Peyer's patch (tissue), 4 donors: ENCODE results near the gene HPCAL1. TPM values are rescaled to one million over a fixed set of nuclear protein-coding genes. Genes with fewer than 3 reads are reported as not detected.
A peak's percentile ranks its signal among the peaks of the same experiment; 100 is the strongest.

Experiments
- DNase-seq, 3 donors: peaks; one replicate each; pipeline ENCODE4 v3.0.0-alpha.2; 2017 to 2019
- H3K27ac ChIP-seq, 4 donors: fragments of 200-600 bp; sonication (generic); one replicate each; pipeline ENCODE4 v1.5.1; 2016 to 2019
- H3K27me3 ChIP-seq, 2 donors: fragments of 200-600 bp; sonication (generic); one replicate each; pipeline ENCODE4 v1.5.1; 2019
- H3K36me3 ChIP-seq, 3 donors: fragments of 200-600 bp; sonication (generic); one replicate each; pipeline ENCODE4 v1.5.1; 2016 to 2019
- H3K4me1 ChIP-seq, 4 donors: fragments of 200-600 bp; sonication (generic); one replicate each; pipeline ENCODE4 v1.5.1; 2016 to 2019
- H3K4me3 ChIP-seq, 4 donors: fragments of 200-600 bp; sonication (generic); 1 replicate in 3 of 4; 2 replicates in 1 of 4; pipeline ENCODE4 v1.5.1; 2016 to 2019; ENCODE audit warnings: mild to moderate bottlenecking in 1 of 4
- H3K9me3 ChIP-seq, 4 donors: fragments of 200-600 bp; sonication (generic); one replicate each; pipeline ENCODE4 v1.5.1; 2016 to 2019; ENCODE audit warnings: mild to moderate bottlenecking in 1 of 4
- CTCF ChIP-seq, 6 experiments: fragments of 450-650 bp in 4 of 6; fragments of 200-600 bp in 2 of 6; sonication (generic) in 1 of 6; IDR thresholded peaks; one replicate each; pipeline ENCODE4 v1.5.1; 2017 to 2019; ENCODE audit warnings: antibody characterized with exemption in 6 of 6, mild to moderate bottlenecking in 3 of 6, moderate library complexity in 1 of 6
- POLR2A ChIP-seq, 2 donors: fragments of 450-650 bp; IDR thresholded peaks; one replicate each; pipeline ENCODE4 v1.5.1; 2017; ENCODE audit warnings: antibody characterized with exemption in 2 of 2, mild to moderate bottlenecking in 2 of 2, moderate library complexity in 2 of 2
- total RNA-seq, 4 donors: library from RNA; depleted of rRNA; stranded (reverse); fragments of >200 nt; gene quantifications; one replicate each; pipeline ENCODE4 v1.1.0, GENCODE V29; 2016

Gene HPCAL1
- total RNA-seq, 4 donors from 2014 or later: 123 to 270 (median 156) TPM

GRCh38 chr2:10322973-10323372 lies 20.3 kb downstream of the HPCAL1 start:
- no peak overlapping the region for H3K27ac ChIP-seq
- DNase-seq: peak in 1 of 3 donors; percentile 36
- no peak overlapping the region for H3K4me3 ChIP-seq
- H3K36me3 ChIP-seq: peaks cover 0 to 4% (median 0%) of the 10 kb centered on the region in 3 donors
- H3K9me3 ChIP-seq: no peaks in the 10 kb centered on the region
- no peaks in the 10 kb centered on the region for H3K27me3 ChIP-seq
- H3K4me1 ChIP-seq: peaks cover 2 to 28% (median 4%) of the 10 kb centered on the region in 4 donors
- TF ChIP-seq POLR2A (IDR thresholded peaks at IDR 0.05) (no peak), CTCF (IDR thresholded peaks at IDR 0.05) (no peak)

DNA sequence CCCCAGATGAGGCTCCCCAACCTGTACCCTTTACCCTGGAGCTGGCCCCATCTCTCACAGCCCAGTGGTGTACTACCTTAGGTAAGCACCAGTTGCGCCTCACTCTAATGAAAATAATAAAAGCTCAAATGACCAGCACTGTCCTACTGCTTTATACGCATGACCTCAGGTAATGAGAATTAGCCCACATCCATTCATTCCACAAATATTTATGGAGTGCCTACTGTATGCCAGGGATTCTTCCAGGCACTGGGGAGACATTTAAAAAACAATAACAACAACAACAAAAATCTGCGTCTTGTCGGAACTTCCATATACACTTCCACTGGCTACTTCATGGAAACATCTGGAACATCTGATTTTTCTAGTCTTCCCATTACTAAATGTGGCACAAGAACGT lies 20.8 kb downstream of the HPCAL1 start:
- Histone ChIP-seq H3K9me3 (no peaks in the 10 kb centered on the region), H3K27me3 (no peaks in the 10 kb centered on the region), H3K36me3 (peaks cover 0 to 4% (median 0%) of the 10 kb centered on the region in 3 donors), H3K4me1 (peaks cover 2 to 34% (median 7%) of the 10 kb centered on the region in 4 donors), H3K4me3 (no peak overlapping the region), H3K27ac (no peak overlapping the region)
- DNase-seq: no peak
- TF ChIP-seq POLR2A (IDR thresholded peaks at IDR 0.05): no peak
- TF ChIP-seq CTCF (IDR thresholded peaks at IDR 0.05): no peak

GRCh38 chr2:10324095-10324832 lies 21.6 kb downstream of the HPCAL1 start:
- no peak for DNase-seq
- Histone ChIP-seq H3K9me3 (no peaks in the 10 kb centered on the region), H3K27ac (no peak overlapping the region), H3K4me1 (peaks cover 2 to 41% (median 11%) of the 10 kb centered on the region in 4 donors), H3K4me3 (no peak overlapping the region), H3K27me3 (no peaks in the 10 kb centered on the region), H3K36me3 (peaks cover 0 to 4% (median 0%) of the 10 kb centered on the region in 3 donors)
- no peak for TF ChIP-seq POLR2A (IDR thresholded peaks at IDR 0.05)
- TF ChIP-seq CTCF (IDR thresholded peaks at IDR 0.05): no peak

DNA sequence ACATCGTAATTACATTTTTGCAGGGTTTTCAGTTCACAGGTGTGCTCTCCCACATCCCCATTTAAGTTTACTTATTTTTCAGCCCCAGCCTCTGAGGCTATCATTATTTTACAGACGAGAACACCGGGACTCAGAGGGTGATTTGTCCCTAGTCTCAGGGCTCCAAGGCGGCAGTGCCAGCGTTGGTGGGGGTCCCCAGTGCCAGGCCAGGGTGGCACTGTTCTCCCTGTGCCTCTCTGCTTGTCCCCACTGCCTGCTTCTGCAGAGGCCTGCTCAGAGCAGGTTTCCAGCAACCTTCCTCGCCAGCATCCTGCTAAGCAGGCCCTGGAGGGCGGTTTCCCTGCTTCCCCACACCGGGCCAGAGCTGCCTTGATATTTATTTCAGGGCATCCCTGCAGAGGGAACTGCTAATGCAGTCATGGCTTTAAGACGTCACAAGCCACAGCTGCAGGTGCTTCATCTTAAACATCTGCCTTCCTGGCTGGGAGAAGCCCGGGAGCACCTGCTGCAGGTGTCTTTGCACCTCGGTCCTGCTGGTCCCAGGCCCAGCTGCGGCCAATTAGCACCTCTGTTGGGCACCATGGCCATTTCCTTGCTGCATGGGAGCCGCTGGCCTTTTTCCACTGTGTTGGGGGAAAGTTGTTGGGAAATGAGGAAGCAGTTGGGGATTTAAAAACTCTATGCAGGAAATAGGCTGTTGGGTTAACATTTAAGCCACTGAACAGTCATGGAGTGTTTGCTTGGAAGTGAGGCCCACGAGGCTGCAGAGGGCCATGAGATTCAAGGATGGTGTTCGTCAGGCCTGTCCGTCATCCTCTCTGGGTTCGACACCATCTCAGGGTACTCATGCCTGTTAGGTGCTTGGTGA lies 22.8 kb downstream of the HPCAL1 start:
- Histone ChIP-seq H3K4me1 (peaks cover 4 to 54% (median 20%) of the 10 kb centered on the region in 4 donors), H3K27me3 (no peaks in the 10 kb centered on the region), H3K9me3 (no peaks in the 10 kb centered on the region), H3K4me3 (no peak overlapping the region), H3K36me3 (peaks cover 0 to 4% (median 0%) of the 10 kb centered on the region in 3 donors), H3K27ac (peak overlapping the region in 1 of 4 donors; percentile 53)
- TF ChIP-seq POLR2A (IDR thresholded peaks at IDR 0.05): no peak
- no peak for TF ChIP-seq CTCF (IDR thresholded peaks at IDR 0.05)
- peak in 1 of 3 donors; percentile 57 for DNase-seq

- H3K27me3 ChIP-seq: no peaks in the 10 kb centered on the region
- no peaks in the 10 kb centered on the region for H3K9me3 ChIP-seq
- H3K27ac ChIP-seq: peak overlapping the region in 1 of 4 donors; percentile 53
- peaks cover 0 to 4% (median 0%) of the 10 kb centered on the region in 3 donors for H3K36me3 ChIP-seq
- TF ChIP-seq CTCF (IDR thresholded peaks at IDR 0.05) (no peak), POLR2A (IDR thresholded peaks at IDR 0.05) (no peak)
- no peak overlapping the region for H3K4me3 ChIP-seq
- H3K4me1 ChIP-seq: peaks cover 11 to 61% (median 27%) of the 10 kb centered on the region in 4 donors
- DNase-seq: no peak
These were observed 23.5 kb downstream of the HPCAL1 start for GRCh38 chr2:10326151-10326616.
